Measurements from ENCODE around the gene CACHD1. TPM values are rescaled to one million over a fixed set of nuclear protein-coding genes. Genes with fewer than 3 reads are reported as not detected.

The CACHD1 gene
- total and polyA plus RNA-seq, 2 of the 4 experiments (the other 2 are of a cell fraction) = 2.9 to 5.9 TPM

GRCh38 chr1:64567426-64568170, 97.7 kb downstream of the CACHD1 start:
- H3K4me3 ChIP-seq (ENCODE audit: insufficient read depth, low read depth, low read length) = no peak overlapping the region
- dilution Hi-C loops (cut with HindIII; ENCODE audit: low sequenced_read_pairs, unreplicated experiment) = no loop called here
- H4K5ac ChIP-seq (ENCODE audit: low read depth, low read length) = no peak overlapping the region
- H2AK9ac ChIP-seq (replicated peaks; ENCODE audit: low read depth, low read length, poor library complexity) = no peak overlapping the region
- ChIA-PET POLR2A (ENCODE audit: unreplicated experiment) (no interaction called here), CTCF (interaction anchor here (1.1 kb wide), 1 partner anchor 48 kb away, joined by 3 read pairs; no protein-coding TSS in a partner anchor)
- no peak overlapping the region for H2BK5ac ChIP-seq (ENCODE audit: low read depth, low read length, poor library complexity, severe bottlenecking)
- no peaks in the 10 kb centered on the region for H3K9me1 ChIP-seq (ENCODE audit: insufficient read depth, low read length)
- no peaks in the 10 kb centered on the region for H3K9me3 ChIP-seq (ENCODE audit: control insufficient read depth, insufficient read depth, low read length)
- H2BK15ac ChIP-seq (ENCODE audit: low read depth, low read length) = no peak overlapping the region
- no peak overlapping the region for H3K18ac ChIP-seq (ENCODE audit: low read depth, low read length)
- H3K9ac ChIP-seq (ENCODE audit: low read depth, low read length) = no peak overlapping the region
- in situ Hi-C loops (cut with MboI; ENCODE audit: low sequenced_read_pairs) = no loop called here
- intact Hi-C loops (cut with micrococcal nuclease) = no loop called here
- H3K36me3 ChIP-seq (ENCODE audit: control insufficient read depth, insufficient read depth, low read length) = no peaks in the 10 kb centered on the region
- no peak overlapping the region for H3K23ac ChIP-seq (ENCODE audit: low read depth, low read length)
- H2AK5ac ChIP-seq (ENCODE audit: low read depth, low read length) = no peak overlapping the region
- no peak overlapping the region for H2AFZ ChIP-seq (replicated peaks; ENCODE audit: low read length, poor library complexity)
- H4K20me1 ChIP-seq (ENCODE audit: insufficient read depth, low read length) = no peaks in the 10 kb centered on the region
- H3K4me2 ChIP-seq (ENCODE audit: low read depth, low read length) = 0 out of 2 replicates have a peak overlapping the region, but pooled peaks have one; percentile 13
- BruUV-seq (replicated peaks) = no TSS peak
- TF ChIP-seq SMC3 (IDR thresholded peaks at IDR 0.05; ENCODE audit: low read depth, low read length) = no peak
- no peak for TF ChIP-seq BHLHE40 (IDR thresholded peaks at IDR 0.05; ENCODE audit: low read depth, low read length)
- TF ChIP-seq RFX5 (IDR thresholded peaks at IDR 0.05; ENCODE audit: low read depth, low read length) = no peak
- no peak for TF ChIP-seq CTCF (conservative IDR thresholded peaks at IDR 0.05; ENCODE audit: low read depth, low read length)
- TF ChIP-seq CEBPB (IDR thresholded peaks at IDR 0.05; ENCODE audit: low read depth, low read length) = no peak
- H3K27me3 ChIP-seq (ENCODE audit: control insufficient read depth, insufficient read depth, low read length) = no peaks in the 10 kb centered on the region
- no peak overlapping the region for H3K4ac ChIP-seq (ENCODE audit: low read depth, low read length)
- H2BK120ac ChIP-seq (ENCODE audit: low read depth, low read length) = no peak overlapping the region
- no peak overlapping the region for H4K91ac ChIP-seq (ENCODE audit: insufficient read depth, low read depth, low read length)
- no CpG with 5 or more reads among the region's 7 CpGs for WGBS, 2 experiments (ENCODE audit: extremely low coverage in 2 of 2, insufficient read length in 1 of 2)
- no peak for DNase-seq
- H3K79me1 ChIP-seq (ENCODE audit: low read depth in 1 of 2, low read length in 2 of 2) = no peaks in the 10 kb centered on the region
- H3K4me1 ChIP-seq (ENCODE audit: control insufficient read depth, insufficient read depth, low read length) = peaks cover 5% of the 10 kb centered on the region; the same call in 1 of the 2 replicates
- no peak for ATAC-seq (ENCODE audit: low read depth)
- no peak overlapping the region for H4K8ac ChIP-seq (ENCODE audit: low read depth in 2 of 2, low read length in 2 of 2)
- H3K14ac ChIP-seq (replicated peaks; ENCODE audit: low read depth, low read length) = no peak overlapping the region
- no peak overlapping the region for H3K27ac ChIP-seq (ENCODE audit: insufficient read depth, low read length)
- no peak overlapping the region for H2BK20ac ChIP-seq (ENCODE audit: low read depth, low read length)
- H3K56ac ChIP-seq (ENCODE audit: extremely low read depth, insufficient read depth, low read length) = no peak overlapping the region
